PFSK-1 (cell line): ENCODE data around the gene ZNF512B.

Source experiments
- FOXP2 ChIP-seq: optimal IDR thresholded peaks from 2 replicates; pipeline ENCODE3; 2011; ENCODE audit warnings: borderline replicate concordance, control low read depth, inconsistent platforms; ENCODE audit not compliant: insufficient read depth; ENCODE audit errors: extremely low read length, extremely low read depth
- POLR2AphosphoS5 ChIP-seq: IDR thresholded peaks from 2 replicates; pipeline ENCODE4 v1.6.1; 2012; ENCODE audit warnings: low read depth, mild to moderate bottlenecking, control low read depth, low read length, moderate library complexity
- REST ChIP-seq, 2 experiments: IDR thresholded peaks; 2 replicates each; pipeline versions ENCODE4 v1.6.1 to v1.8.0; 2011 to 2012; ENCODE audit warnings: low read depth in 2 of 2, low read length in 2 of 2, control low read depth in 1 of 2, inconsistent platforms in 1 of 2, mild to moderate bottlenecking in 1 of 2, moderate library complexity in 1 of 2; ENCODE audit not compliant: insufficient read depth in 1 of 2
- SIN3A ChIP-seq: IDR thresholded peaks from 2 replicates; pipeline ENCODE4 v1.6.1; 2012; ENCODE audit warnings: mild to moderate bottlenecking, low read length, moderate library complexity, borderline replicate concordance; ENCODE audit not compliant: insufficient read depth
- TAF1 ChIP-seq: IDR thresholded peaks from 2 replicates; pipeline ENCODE4 v1.6.1; 2012; ENCODE audit warnings: low read length, control low read depth, borderline replicate concordance; ENCODE audit not compliant: insufficient read depth

Gene ZNF512B

GRCh38 chr20:63979557-63980316 is 10.0 kb upstream of the ZNF512B start, which contains the start of gene SAMD10:
TSS of gene SAMD10 (minus strand) at chr20:63979642. CDS start at chr20:63979467, 175 bp downstream.
- no peak for TF ChIP-seq TAF1
- no peak for TF ChIP-seq SIN3A
- no peak for TF ChIP-seq REST (IDR thresholded peaks at IDR 0.05; ENCODE audit: insufficient read depth in 1 of 2, low read depth in 2 of 2, low read length in 2 of 2)
- no peak for TF ChIP-seq FOXP2
- TF ChIP-seq POLR2AphosphoS5, result no peak

DNA sequence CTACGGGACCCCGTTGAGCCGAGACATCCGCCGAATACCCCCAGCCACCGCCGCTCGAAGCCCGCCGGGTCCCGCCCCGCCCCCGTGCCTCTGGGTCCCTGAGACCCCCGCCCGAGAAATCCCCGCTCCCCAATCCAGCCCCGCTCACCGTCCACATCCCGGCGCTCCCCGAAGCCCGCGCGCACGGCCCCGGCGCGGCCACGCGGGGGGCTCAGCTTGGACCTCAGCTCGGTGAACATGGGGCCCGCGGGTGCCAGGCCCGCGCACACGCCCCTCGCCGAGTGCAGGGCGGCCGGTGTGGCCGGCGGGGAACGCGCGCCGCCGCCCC is 9.5 kb upstream of the ZNF512B start:
- no peak for TF ChIP-seq REST (IDR thresholded peaks at IDR 0.05; ENCODE audit: insufficient read depth in 1 of 2, low read depth in 2 of 2, low read length in 2 of 2)
- no peak for TF ChIP-seq POLR2AphosphoS5
- TF ChIP-seq TAF1, result no peak
- no peak for TF ChIP-seq SIN3A
- no peak for TF ChIP-seq FOXP2

- TF ChIP-seq REST (IDR thresholded peaks at IDR 0.05; ENCODE audit: insufficient read depth in 1 of 2, low read depth in 2 of 2, low read length in 2 of 2), result no peak
Measured at GRCh38 chr20:63978319-63979228, 8.8 kb upstream of the ZNF512B start.

GRCh38 chr20:63977739-63978276 is 8.1 kb upstream of the ZNF512B start:
- TF ChIP-seq FOXP2, result no peak
- no peak for TF ChIP-seq TAF1
- no peak for TF ChIP-seq POLR2AphosphoS5
- no peak for TF ChIP-seq SIN3A

DNA sequence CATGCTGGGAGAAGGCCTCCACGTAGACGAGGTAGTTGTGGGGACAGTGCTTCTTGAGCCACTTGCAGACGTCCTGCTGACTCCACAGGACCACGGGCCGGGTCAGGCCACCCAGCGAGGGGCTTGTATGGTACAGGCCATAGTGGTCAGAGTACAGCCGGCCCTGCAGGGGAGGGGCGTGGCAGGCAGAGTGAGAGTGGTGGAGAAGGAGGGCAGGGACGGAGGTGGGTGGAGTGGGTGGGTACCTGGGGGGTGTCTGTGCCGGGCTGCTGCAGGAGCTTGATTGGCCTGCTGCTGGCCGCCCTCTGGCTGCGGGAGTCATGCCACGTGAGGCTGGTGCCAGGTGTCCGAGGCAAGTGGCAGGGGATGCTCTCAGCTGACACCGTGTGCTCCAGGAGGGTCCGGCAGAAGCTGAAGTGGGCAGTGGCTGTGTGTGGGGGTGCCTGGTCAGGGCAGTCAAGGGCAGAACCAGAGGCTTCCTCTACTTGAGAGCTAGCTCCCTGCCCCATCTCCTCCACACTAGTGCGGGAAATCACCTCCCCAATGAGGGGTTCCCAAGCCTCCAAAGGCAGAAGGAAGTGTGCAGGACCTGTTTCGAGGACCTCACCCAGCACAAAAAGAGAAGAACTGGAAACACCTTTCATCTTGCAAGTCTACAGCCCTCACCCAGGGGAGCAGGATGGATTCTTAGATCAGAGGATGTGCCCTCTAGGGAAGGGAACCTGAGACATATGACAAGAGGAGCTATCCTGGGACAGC is 7.4 kb upstream of the ZNF512B start:
- no peak for TF ChIP-seq TAF1
- no peak for TF ChIP-seq FOXP2
- no peak for TF ChIP-seq POLR2AphosphoS5
- TF ChIP-seq REST (IDR thresholded peaks at IDR 0.05; ENCODE audit: insufficient read depth in 1 of 2, low read depth in 2 of 2, low read length in 2 of 2), result no peak
- no peak for TF ChIP-seq SIN3A
